Measurements from ENCODE around the gene BSDC1.
A peak's percentile ranks its signal among the peaks of the same experiment; 100 is the strongest.

Gene BSDC1

DNA sequence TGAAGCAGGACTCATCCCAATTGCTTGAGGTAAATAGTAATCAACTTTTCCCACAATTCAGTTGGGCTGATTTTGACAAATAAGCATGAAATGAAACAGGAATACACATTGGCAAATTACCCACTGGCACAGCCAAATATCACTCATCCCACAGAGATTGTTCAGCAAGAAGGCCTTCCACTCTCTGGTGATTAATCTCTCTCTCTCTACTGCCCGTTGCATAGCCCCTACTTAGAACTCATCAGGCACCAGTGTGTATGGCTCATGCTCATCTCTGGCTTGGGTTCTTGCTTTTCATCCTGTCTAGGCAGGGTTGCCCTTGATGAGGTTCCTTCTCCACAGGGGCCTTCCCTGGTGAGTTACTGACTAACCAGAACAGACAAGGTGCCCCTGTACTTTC, 1.1 kb downstream of the BSDC1 start:
- DNase-seq: no peak

DNA sequence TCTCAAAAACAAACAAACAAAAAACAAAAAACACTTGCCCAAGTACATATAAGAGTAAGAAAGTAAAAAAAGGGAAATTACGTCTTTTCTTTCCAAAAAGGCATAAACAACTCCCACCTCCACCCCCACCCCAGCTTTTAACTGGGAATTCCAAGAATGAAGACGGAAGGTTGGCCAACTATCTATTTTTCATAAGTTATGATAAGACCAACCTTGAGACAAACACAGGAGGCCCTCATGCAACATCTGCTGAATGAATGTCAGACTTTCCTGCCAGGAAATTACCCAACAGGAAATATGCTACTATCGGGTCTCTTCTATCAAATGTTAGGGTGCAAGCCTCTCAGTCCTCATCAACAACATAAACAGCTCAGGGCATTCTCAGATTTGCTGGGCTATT, 1.9 kb downstream of the BSDC1 start:
- DNase-seq: peak; percentile 46

DNA sequence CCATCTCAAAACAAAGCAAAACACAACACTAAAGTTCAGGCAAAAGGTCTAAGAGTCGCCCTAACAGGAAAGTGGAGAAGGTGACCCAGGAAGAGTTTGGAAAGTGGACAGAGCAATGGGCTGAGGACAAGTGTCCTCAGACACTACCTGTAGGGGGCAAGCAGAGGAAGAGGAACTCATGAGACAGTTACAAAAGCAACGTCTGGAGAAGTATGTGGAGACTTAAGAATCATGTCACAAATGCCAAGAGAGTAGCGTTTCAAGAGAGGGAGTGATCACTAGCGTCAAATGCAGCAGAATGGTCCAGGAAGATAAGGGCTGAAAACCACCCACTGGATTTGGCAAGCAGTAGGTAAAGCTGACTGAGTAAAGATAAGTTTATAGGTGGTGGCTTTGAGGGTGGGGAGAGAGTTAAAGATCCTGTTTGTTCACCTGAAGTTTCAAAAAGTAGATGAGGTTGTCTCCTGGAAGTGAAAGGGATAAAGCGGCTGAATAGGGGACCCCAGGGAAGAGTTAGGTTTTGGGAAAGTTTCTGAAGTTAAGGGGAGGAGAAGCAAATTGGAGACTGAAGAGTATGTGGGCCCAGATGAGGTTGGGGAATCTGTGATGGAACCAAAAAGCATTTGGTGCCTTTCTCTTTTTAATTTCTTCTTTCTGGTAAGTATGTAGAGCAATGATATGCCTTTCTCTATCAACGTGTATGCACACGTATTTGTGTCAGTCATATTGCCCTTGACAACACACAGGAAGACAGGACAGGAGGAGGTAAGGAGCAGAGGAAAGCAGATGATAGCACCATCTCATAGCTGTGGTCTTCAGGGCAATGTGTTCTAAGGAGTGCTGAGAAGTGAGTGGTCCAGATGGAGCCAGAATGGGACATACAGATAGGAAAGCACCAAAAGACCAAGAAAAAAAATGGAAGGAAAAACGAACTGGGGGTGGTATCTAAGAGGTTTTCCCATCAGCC, 3.1 kb downstream of the BSDC1 start:
- peak; percentile 95 for DNase-seq

DNA sequence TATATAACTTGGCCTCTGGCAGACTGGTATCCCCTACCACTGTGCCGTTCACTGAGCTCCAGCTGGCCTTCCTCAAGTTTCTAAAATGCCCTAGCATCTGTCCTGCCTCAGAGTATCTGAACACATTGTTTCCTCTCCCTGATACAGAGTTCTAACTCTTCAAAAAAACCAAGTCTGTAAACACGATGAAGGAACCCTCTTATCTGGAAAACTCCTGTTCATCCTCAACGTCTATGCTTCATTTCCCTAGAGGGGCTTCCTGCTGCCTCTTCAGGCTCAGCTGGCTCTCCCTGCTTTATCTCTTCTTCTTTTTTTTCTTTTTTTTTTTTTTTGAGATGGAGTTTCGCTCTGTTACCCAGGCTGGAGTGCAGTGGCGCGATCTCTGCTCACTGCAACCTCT, 5.6 kb downstream of the BSDC1 start:
- DNase-seq: no peak

DNA sequence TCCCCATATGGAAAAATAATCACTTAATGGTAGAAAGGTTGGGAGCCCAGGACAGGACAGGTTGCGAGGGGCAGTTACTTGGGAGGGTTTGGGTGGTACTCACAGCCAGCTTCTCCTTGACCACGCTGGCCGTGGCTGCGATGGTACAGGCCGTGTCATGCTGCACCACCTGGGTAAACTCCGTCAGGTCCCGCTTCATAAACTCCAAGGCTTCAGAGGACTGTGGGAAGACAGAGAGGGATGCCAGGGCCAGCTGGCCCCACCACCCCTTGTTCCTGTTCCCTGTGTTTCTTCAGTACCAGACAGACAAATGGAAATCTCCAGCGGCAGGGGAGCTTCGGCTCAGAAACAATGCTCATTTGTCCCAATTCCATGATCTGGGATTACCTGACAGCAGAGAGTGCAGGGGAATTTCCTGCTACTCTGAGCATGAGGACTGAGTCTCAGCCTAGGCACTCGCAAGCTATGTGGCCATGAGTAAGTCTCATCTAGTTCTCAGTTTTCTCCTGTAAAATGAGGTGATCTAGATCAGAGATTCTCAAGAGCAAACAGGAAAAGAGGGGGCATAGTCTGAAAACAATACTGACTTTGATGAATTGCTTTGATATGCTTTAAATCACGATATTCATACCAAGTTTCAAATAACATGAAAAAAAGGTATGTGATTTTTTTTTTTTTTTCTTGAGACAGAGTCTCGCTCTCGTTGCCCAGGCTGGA, 7.4 kb downstream of the BSDC1 start:
- DNase-seq: no peak

DNA sequence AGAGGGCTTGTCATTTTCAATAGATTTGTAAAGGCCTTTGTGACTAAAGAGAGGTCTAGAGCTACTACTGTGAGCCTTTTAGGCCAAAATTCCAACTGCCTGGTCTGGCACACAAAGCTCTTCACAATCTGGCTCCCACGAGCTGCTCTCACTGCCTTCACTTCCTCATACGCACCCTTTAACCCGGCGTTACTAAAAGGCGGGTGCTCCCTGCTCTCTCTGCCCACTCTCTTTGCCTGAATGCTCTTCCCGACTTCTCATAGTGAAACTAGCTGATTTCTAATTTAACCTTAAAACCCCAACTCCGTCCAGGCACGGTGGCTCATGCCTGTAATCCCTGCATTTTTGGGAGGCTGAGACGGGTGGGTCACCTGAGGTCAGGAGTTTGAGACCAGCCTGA, 14.2 kb downstream of the BSDC1 start:
- DNase-seq: no peak

DNA sequence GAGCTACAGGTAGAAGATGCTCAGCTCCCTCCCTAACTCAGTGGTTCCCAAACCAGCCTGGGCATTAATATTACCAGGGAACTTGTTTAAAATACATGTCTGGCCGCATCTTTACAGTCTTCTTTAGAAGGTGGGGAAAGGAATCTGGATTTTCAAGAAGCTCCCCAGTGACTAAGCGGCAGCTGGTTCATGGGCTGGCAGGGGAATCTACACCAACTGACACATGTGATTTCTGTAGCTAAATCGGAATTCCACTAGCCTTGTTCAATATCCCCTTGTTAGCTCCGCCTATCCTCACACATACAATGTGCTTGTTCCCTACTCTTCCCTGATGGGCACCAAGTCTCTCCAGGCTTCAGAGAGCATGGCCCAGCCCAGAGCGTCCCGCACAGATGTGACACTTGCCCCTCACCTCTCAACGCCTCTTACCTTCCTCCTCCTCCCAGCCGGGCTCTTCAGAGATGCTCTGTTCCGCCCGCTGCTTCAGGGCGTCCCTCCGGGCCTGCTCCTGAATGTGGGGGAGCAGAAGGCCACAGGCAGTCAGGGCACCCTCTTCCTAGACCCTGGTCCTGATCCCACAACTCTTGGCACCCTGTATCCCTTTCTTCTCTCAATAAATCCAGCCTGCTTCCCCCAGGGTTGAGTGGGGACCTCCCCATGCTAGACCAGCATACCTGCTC, 16.6 kb downstream of the BSDC1 start:
- no peak for DNase-seq

DNA sequence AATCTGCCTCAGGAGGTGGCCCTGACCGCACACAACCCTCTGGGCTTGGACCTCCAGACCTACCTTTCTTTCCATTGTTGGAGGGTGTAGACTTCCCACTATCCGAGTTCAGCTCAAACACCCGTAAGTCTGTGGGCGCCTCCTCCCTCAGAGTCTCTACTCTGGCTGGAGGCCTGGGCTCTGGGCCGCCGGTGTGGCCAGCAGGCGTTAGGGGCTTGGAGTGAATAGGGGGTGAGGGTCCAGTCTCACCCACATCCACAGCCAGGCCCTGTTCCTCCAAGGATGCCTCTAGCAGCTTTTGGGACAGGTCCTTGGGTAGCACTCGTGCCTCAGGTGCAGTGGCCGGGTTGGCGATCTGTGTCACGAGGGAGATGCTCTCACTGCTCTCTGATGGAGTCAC, 18.0 kb downstream of the BSDC1 start:
- no peak for DNase-seq

DNA sequence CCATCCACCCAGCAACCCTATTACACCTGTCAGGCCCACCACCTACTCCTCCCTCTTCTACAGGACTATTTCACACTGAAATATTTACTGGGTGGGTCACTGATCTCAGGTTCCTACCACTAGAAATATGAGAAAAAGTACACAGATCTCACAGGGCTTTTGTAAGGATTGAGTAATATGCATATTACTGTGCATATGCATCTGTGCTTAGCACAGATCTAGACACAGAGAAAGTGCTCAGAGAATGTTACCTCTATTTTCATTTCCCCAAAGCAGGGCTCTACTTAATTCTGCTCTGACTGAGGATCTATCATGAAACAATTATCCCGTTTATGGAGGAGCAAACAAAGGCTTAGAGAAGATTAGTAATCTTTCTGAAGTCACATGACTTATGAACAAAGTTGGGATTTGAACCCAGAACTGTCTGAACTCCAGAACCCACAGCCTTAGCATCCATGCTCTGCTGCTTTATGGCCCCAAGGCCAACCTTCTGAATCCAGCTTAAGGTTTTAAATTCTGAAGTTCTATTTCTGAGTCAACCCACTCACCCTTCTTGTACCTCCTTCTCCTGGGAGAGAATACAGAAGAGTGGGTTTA, 20.1 kb downstream of the BSDC1 start:
- DNase-seq: no peak

DNA sequence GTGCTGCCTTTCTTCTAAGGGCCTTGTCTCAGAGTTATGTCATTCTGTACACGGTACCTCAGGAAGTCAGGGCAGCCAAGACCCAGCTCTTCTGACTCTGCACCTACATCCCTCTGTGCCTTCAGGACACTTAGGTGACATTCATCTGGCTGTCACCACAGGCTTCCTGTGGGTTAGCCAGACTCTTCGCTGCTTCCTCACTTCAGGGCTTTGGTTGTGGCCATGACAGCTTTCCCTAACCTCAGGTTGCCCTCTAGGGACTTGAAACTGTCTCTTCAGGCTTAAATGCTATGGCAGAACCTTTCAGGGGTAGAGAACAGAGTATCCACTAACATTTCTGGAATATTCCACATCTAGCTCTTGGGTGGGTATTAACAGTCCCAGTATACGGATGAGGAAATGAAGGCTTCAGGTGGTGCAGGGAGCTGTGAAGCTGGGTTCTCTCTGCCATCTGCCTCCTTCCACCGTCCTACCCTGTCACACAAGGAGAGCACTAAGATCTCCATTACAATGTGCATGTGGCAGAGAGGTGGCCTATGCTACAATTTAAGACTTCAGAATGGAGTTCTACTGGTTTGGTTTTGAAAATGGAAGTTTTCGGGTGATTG, 22.0 kb downstream of the BSDC1 start:
- no peak for DNase-seq

DNA sequence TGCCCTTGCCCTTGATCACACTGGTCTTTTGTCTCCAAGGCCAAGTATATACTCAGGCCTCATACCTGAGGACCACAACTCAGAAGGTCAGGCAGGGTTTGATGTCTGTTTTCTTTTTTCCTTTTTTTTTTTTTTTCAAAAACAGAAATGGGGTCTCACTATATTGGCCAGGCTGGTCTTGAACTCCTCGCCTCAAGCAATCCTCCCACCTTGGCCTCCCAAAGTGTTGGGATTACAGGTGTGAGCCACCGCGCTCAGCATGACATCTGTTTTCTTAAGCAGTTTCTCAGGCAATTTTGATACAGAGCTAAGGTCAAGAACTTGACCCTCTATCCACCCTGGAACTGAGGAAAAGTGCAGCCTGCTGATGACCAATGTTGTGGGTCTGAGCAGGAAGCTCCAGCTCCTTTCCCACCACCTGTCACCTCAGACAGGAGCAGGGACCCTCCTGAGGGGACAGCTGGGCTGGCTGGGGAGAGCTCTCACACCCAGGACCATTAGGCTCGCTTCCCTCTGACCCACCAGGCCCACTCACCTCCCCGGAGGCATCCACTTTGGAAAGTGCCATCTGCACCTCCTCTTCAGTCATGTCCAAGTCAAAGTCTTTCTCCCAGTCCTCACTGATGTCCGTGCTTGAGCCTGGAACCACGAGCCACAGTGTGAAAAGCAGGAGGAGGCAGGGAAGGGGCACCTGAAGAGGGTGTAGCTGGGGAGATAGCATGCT, 26.2 kb downstream of the BSDC1 start:
- DNase-seq: no peak

DNA sequence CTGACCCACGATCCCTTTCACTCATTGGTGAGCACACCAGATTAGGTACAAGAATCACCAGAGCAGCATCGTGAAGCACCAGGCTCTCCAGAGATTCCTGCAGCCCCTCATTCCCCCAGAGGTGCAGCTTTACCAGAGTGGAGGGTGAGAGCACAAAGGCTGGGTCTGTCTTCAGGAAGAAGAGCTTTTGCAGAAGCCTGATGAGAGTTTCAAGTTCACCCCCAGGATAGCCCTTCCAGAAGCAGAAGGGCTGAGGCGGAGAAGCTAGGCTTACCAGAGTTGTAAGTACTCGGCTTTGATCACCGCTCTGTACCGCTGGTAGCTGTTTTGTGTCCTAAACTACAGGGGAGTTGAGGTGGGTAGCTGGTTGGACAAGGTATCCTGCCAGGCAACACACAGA, 28.8 kb downstream of the BSDC1 start:
- no peak for DNase-seq

DNA sequence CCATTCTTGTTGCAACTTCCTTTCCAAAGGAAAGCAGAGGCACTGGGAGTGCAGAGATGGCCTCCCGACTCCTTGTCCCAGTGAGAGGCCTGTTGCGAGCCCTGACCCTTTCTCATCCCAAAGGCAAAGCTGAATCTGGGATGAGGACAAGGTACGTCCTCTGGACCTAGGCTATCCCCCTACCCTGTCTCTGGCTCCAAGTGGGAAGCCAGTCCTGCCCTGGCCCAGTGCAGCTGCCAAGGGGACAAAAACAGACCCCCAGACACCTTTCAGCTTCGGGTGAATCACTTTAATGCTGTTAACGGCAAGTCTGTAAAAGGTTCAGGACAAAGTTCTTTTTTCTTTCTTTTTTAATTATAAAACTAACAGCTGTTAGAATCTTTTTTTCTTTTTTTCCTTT, 29.4 kb downstream of the BSDC1 start:
- no peak for DNase-seq

DNA sequence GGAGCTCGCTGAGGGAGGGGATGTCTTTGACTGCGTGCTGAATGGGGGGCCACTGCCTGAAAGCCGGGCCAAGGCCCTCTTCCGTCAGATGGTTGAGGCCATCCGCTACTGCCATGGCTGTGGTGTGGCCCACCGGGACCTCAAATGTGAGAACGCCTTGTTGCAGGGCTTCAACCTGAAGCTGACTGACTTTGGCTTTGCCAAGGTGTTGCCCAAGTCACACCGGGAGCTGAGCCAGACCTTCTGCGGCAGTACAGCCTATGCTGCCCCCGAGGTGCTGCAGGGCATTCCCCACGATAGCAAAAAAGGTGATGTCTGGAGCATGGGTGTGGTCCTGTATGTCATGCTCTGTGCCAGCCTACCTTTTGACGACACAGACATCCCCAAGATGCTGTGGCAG, 30.5 kb downstream of the BSDC1 start:
- DNase-seq: no peak

DNA sequence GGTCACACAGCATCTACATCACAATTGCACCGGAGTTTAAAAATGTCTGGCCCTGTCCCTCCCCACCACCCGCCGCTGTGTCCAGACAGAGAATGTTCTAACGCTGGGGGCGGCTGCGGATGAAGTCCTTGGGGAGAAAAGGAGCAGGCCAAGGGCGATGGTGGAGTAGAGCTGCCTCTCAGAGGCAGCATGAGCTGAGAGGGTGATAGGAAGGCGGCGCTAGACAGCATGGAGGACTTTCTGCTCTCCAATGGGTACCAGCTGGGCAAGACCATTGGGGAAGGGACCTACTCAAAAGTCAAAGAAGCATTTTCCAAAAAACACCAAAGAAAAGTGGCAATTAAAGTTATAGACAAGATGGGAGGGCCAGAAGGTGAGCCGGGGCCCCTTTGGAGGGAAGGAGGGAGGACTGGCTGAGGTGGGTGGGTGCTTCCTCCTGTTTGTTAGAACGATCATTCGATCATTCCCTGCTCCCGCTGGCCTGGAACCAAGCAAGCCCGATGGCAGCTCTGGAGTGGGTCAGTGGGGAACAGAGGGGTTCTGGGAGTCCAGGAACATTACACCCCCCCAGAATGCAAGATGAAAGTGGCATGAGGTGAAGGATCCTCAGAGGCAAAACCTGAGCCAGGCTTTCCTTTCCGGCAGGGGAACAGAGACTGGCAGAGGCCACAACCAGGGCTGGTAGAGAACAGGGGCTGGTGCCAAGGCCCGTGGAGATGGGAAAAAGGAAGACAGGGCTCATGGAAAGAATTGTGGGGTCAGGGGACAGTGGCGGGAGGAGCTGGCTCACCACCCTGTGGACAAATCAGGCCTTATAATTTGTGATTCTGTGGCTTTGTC, 31.5 kb downstream of the BSDC1 start, which contains the start of the genes FAM229A and TSSK3:
FAM229A (minus strand) TSS at position 12 of the 840 bp plus-strand sequence. CDS start 394 bp downstream, outside the sequence.
TSSK3 (plus strand) TSS at position 66 of the 840 bp plus-strand sequence; CDS start at position 229, 163 bp downstream.
- no peak for DNase-seq

DNA sequence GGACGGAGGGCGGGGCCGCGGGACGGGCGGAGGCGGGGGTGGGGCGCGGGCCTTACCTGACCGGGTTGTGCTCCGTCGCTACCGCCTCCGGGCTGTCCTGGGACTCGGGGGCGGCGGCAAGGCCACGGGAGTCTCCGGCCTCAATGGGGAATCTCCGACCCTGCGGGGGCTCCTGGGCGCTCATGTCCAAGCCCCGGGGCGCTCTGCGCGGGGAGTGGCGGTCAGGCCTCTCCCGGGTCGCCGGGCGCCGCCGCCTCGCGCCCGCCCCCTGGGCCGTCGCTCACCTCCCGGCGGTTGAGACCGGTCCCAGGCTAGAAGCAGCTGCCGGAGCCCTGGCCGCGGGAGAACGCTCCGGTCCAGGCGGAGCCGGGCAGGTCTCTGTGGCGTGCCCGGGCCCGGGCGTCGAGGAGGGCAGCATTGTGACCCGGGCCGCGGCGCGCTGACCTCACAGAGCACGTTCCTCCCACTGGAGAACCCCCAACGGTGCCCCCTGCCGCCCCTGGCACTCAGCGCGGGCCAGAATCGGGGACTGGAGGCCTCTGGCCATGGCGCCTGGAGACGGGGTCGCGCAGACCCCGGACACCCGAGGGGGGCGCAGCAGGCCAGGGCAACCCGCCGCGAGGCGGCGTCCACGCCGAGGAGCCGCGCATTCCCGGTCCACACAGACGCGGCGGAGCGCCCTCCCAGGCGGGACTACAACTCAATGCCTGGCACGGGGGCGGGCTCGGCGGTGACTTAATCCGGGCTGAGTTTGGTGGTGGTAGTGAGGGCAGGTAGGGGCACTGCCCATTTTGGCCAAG, 32.4 kb downstream of the BSDC1 start:
- no peak for DNase-seq

DNA sequence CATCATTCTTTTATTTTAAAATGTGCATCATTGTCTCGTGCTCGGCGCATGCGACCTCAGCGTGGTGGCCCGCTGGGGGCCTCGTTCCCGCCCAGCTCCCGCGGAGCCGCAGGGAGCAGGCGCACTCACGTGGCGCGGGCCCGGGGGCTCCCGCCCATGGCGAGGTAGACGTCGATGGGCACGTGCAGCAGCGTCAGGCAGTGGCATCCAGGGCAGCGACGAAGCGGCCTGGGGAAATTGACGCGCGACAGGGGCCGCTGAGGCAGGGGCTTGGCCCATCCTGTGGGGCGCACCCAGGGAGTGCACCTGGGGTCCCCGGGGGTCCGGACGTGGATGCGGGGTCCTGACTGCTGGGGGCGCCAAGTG, 33.0 kb downstream of the BSDC1 start:
- DNase-seq: no peak

DNA sequence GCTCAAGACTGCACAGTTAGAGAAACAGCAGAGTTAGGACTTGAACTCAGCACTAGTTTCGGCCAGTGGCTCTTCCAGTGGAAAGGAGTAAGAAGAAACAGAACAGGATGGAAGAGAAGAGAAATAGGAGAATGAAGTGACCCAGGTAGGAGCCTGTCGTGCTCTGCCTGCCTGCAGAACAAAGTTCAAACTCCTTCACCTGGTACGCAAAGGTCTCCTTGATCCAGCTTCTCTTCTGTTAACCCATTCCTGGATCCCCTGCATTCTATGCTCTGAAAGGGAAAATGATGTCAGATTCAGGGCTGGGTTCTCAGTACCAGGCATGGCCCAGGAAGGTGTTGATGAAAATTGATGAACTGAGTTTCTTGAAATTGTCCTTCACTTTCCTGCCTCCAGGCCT, 35.8 kb downstream of the BSDC1 start:
- DNase-seq: no peak

DNA sequence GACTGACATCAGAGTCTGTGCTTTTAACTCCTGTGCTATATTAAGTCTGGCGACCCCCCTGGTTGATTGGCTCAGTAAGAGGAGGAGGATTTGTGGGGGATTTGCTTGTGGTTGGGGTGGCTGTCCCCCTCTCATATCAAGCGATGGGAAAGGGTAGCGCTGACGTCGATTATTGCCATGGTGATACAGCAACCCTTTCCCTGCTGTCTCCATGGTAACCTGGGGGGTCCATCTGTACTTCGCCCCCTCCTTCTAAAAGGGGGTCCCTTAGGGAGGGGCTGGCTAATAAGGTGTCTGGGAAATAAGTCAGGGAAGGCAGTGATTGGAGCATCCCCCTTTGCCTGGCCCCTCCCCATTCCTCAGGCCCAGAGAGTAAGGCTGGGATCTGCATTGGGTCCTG, 36.6 kb downstream of the BSDC1 start:
- DNase-seq: no peak

DNA sequence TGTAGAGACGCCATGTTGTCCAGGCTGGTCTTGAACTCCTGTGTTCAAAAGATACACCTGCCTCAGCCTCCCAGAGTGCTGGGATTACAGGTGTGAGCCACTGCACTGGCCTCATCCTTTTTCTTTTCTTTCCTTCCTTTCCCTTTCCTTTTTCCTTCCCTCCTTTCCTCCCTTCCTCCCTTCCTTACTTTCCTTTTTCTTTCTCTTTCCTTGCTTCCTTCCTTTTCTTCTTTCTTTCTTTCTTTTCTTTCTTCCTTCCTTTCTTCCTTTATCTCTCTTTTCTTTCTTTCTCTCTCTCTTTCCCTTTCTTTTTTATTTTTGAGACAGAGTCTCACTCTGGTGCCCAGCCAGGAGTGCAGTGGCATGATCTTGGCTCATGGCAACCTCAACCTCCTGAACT, 37.8 kb downstream of the BSDC1 start:
- no peak for DNase-seq

Measured in OCI-M1 (cell line).